Uterus (tissue), 2 donors: ENCODE results near the gene NCS1.

Experiments used
- POLR2A ChIP-seq, 2 donors: fragments of 450-650 bp; IDR thresholded peaks; one replicate each; pipeline ENCODE4 v1.6.1; 2016; ENCODE audit warnings: antibody characterized with exemption in 2 of 2, mild to moderate bottlenecking in 1 of 2, moderate library complexity in 1 of 2
- TF ChIP-seq, protein P1 (sequence below), 4 experiments: fragments of 200-600 bp in 2 of 4; fragments of 450-650 bp in 2 of 4; sonication (generic) in 2 of 4; IDR thresholded peaks; one replicate each; pipeline ENCODE4 v1.5.1; 2016 to 2019; ENCODE audit warnings: antibody characterized with exemption in 4 of 4, mild to moderate bottlenecking in 2 of 4, moderate library complexity in 1 of 4

GRCh38 chr9:130150779-130151382 is 21.3 kb upstream of the NCS1 start:
- TF ChIP-seq, protein P1, sequence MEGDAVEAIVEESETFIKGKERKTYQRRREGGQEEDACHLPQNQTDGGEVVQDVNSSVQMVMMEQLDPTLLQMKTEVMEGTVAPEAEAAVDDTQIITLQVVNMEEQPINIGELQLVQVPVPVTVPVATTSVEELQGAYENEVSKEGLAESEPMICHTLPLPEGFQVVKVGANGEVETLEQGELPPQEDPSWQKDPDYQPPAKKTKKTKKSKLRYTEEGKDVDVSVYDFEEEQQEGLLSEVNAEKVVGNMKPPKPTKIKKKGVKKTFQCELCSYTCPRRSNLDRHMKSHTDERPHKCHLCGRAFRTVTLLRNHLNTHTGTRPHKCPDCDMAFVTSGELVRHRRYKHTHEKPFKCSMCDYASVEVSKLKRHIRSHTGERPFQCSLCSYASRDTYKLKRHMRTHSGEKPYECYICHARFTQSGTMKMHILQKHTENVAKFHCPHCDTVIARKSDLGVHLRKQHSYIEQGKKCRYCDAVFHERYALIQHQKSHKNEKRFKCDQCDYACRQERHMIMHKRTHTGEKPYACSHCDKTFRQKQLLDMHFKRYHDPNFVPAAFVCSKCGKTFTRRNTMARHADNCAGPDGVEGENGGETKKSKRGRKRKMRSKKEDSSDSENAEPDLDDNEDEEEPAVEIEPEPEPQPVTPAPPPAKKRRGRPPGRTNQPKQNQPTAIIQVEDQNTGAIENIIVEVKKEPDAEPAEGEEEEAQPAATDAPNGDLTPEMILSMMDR (IDR thresholded peaks at IDR 0.05) = no peak
- no peak for TF ChIP-seq POLR2A (IDR thresholded peaks at IDR 0.05)
